Right lobe of liver (tissue), 4 donors: ENCODE measurements around the gene NSMCE3.

Experiments used
- CTCF ChIP-seq, 4 donors: fragments of 200-600 bp in 3 of 4; fragments of 450-650 bp in 1 of 4; IDR thresholded peaks; one replicate each; pipeline versions ENCODE4 v1.5.1 to v1.8.0; 2016 to 2022; ENCODE audit warnings: antibody characterized with exemption in 4 of 4, mild to moderate bottlenecking in 2 of 4
- POLR2A ChIP-seq: fragments of 450-650 bp; IDR thresholded peaks from one replicate; pipeline ENCODE4 v1.6.1; 2017; ENCODE audit warnings: antibody characterized with exemption, mild to moderate bottlenecking
- donor health status: DM: no; HTN: no; CAD: no.
- donor health status: DM: no; HTN: no; CAD: no.
- donor health status: DM: no; HTN: yes; CAD: no.

- TF ChIP-seq POLR2A (no peak), CTCF (IDR thresholded peaks at IDR 0.05) (no peak)
Measured at GRCh38 chr15:29220852-29221251, 48.8 kb downstream of the NSMCE3 start.
